ENCODE measurements around the gene DNAI7. TPM values are rescaled to one million over a fixed set of nuclear protein-coding genes. Genes with fewer than 3 reads are reported as not detected.
A peak's percentile ranks its signal among the peaks of the same experiment; 100 is the strongest.

The DNAI7 gene
- polyA plus RNA-seq, 1 of the 3 experiments (the other 2 are of a cell fraction), result 0.30 TPM

DNA sequence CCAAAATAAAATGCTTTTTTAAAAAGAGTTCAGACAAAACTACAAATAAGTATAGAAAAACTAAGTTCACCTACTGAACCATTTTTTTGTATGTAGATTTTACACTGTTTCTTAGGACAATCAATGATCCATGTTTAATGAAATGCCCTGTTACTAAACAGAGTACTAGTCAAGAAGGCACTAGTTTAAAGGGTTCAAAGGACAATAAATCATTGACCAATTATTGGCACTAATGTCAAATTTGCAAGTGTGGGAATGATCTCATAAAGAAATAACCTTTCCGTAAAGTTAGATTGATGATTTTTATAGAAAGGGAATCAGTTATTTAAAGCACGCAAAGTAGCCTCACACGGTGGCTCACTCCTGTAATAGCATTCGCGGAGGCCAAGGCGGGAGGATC is 4.2 kb downstream of the DNAI7 start:
- H3K4me1 ChIP-seq (ENCODE audit: control insufficient read depth in 1 of 2, insufficient read depth in 2 of 2, low read depth in 1 of 2, low read length in 1 of 2), result peaks cover 2 to 18% of the 10 kb centered on the region in 2 experiments
- POLR2A ChIA-PET, result no interaction called here
- no peak overlapping the region for H3K9ac ChIP-seq
- no peaks in the 10 kb centered on the region for H4K20me1 ChIP-seq (ENCODE audit: insufficient read depth)
- peaks cover 2% of the 10 kb centered on the region; the same call in 1 of the 2 replicates for H3K79me2 ChIP-seq (ENCODE audit: insufficient read depth)
- H3K4me2 ChIP-seq, result no peak overlapping the region
- H2AFZ ChIP-seq (ENCODE audit: low read depth), result no peak overlapping the region
- no peak for DNase-seq
- CTCF ChIA-PET, result interaction anchor here (1.2 kb wide), 1 partner anchor 50 kb away, joined by 3 read pairs; no protein-coding TSS in a partner anchor
- no peak overlapping the region for H3K4me3 ChIP-seq (ENCODE audit: low read depth in 2 of 2, low read length in 1 of 2)
- no peaks in the 10 kb centered on the region for H3K36me3 ChIP-seq (replicated peaks in 1 of 2; ENCODE audit: control insufficient read depth in 1 of 2, insufficient read depth in 2 of 2, low read length in 1 of 2)
- 85% methylated on average over 6 of the region's 6 CpGs for WGBS (ENCODE audit: low lambda C conversion rate)
- TF ChIP-seq TAF1 (IDR thresholded peaks at IDR 0.05; ENCODE audit: borderline replicate concordance, low read depth, low read length) (no peak), RAD21 (IDR thresholded peaks at IDR 0.05; ENCODE audit: low read length) (no peak), FOSL2 (IDR thresholded peaks at IDR 0.05; ENCODE audit: borderline replicate concordance, low read depth) (no peak), REST (IDR thresholded peaks at IDR 0.05; ENCODE audit: low read depth, low read length) (no peak), JUND (IDR thresholded peaks at IDR 0.05) (no peak), EP300 (IDR thresholded peaks at IDR 0.05; ENCODE audit: borderline replicate concordance in 1 of 2, low read depth in 1 of 2, low read length in 1 of 2) (no peak), SMC3 (IDR thresholded peaks at IDR 0.05; ENCODE audit: low read depth, low read length) (no peak), USF2 (IDR thresholded peaks at IDR 0.05; ENCODE audit: borderline replicate concordance, low read depth, low read length) (no peak), FOXJ3 (CRISPR knock-in tag; IDR thresholded peaks at IDR 0.05) (no peak), MEF2A (IDR thresholded peaks at IDR 0.05; ENCODE audit: borderline replicate concordance, low read depth) (no peak), RFX5 (IDR thresholded peaks at IDR 0.05; ENCODE audit: low read length) (no peak)
- TF ChIP-seq, protein P1, sequence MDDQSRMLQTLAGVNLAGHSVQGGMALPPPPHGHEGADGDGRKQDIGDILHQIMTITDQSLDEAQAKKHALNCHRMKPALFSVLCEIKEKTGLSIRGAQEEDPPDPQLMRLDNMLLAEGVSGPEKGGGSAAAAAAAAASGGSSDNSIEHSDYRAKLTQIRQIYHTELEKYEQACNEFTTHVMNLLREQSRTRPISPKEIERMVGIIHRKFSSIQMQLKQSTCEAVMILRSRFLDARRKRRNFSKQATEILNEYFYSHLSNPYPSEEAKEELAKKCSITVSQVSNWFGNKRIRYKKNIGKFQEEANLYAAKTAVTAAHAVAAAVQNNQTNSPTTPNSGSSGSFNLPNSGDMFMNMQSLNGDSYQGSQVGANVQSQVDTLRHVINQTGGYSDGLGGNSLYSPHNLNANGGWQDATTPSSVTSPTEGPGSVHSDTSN (IDR thresholded peaks at IDR 0.05), result no peak
- H3K27me3 ChIP-seq (ENCODE audit: insufficient read depth), result no peaks in the 10 kb centered on the region
- H3K9me3 ChIP-seq, result no peaks in the 10 kb centered on the region
- peaks cover 32% of the 10 kb centered on the region for H3F3A ChIP-seq (replicated peaks; ENCODE audit: insufficient read depth)
- no peak overlapping the region for H3K27ac ChIP-seq (ENCODE audit: low read depth in 2 of 2, low read length in 1 of 2)
- H3K9me2 ChIP-seq, result no peaks in the 10 kb centered on the region

DNA sequence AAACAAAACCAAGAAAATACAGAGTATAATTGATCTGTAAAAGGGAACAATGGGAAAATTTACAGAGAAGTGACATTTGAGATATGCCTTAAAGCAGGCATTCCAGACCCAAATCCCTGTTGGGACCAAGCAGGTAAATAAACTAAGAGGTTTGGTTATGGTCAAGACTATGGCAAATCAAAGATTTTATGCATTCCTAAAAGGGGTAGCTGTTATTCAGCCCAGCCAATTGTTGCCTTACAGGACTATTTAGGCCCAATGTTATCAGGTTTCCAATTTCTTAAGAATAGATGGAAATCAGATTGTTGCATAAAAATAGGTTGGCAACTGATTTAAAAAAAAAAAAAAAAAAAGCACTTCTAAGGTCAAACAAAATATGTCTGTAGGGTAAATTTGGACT is 5.3 kb downstream of the DNAI7 start:
- H3K9ac ChIP-seq, result no peak overlapping the region
- H3K27ac ChIP-seq (ENCODE audit: low read depth in 2 of 2, low read length in 1 of 2), result peak overlapping the region in 1 of 2 experiments; percentile 69; a peak in 1 of 4 replicates
- no peak for DNase-seq

More for the DNA sequence above, 5.3 kb downstream of the DNAI7 start:
- Histone ChIP-seq H3K4me2 (peak overlapping the region; percentile 43; the same call in 1 of the 2 replicates), H3K9me2 (no peaks in the 10 kb centered on the region), H3K4me3 (ENCODE audit: low read depth in 2 of 2, low read length in 1 of 2) (no peak overlapping the region), H3K4me1 (ENCODE audit: control insufficient read depth in 1 of 2, insufficient read depth in 2 of 2, low read depth in 1 of 2, low read length in 1 of 2) (peaks cover 1 to 18% of the 10 kb centered on the region in 2 experiments), H3K9me3 (no peaks in the 10 kb centered on the region), H2AFZ (ENCODE audit: low read depth) (no peak overlapping the region), H3K27me3 (ENCODE audit: insufficient read depth) (no peaks in the 10 kb centered on the region), H3F3A (replicated peaks; ENCODE audit: insufficient read depth) (peaks cover 31% of the 10 kb centered on the region), H4K20me1 (ENCODE audit: insufficient read depth) (no peaks in the 10 kb centered on the region), H3K79me2 (ENCODE audit: insufficient read depth) (no peaks in the 10 kb centered on the region), H3K36me3 (replicated peaks in 1 of 2; ENCODE audit: control insufficient read depth in 1 of 2, insufficient read depth in 2 of 2, low read length in 1 of 2) (no peaks in the 10 kb centered on the region)
- CTCF ChIA-PET, result interaction anchor here (1.1 kb wide), 1 partner anchor 34 kb away, joined by 3 read pairs; no protein-coding TSS in a partner anchor
- POLR2A ChIA-PET, result no interaction called here
- TF ChIP-seq MXI1 (IDR thresholded peaks at IDR 0.05; ENCODE audit: low read depth, low read length), result no peak

Measured in SK-N-SH (cell line).